Neural progenitor cell (in vitro differentiated cells): ENCODE data around the gene KIRREL3. TPM values are rescaled to one million over a fixed set of nuclear protein-coding genes. Genes with fewer than 3 reads are reported as not detected.

Experiments
- DNase-seq: peaks from one replicate; pipeline ENCODE4 v3.0.0-alpha.2; 2016; ENCODE audit warnings: low spot score
- H2AFZ ChIP-seq: fragments of 200-600 bp; sonication (generic); replicated peaks from 2 replicates; pipeline ENCODE4 v1.6.1; 2016; ENCODE audit warnings: antibody characterized with exemption
- H3F3A ChIP-seq: fragments of 200-600 bp; sonication (generic); 2 replicates; pipeline ENCODE4 v1.6.1; 2016; ENCODE audit warnings: antibody characterized with exemption, low read depth
- H3K27ac ChIP-seq: fragments of 200-600 bp; sonication (generic); 2 replicates; pipeline ENCODE4 v1.5.1; 2016; ENCODE audit warnings: mild to moderate bottlenecking
- H3K27me3 ChIP-seq: fragments of 200-600 bp; sonication (generic); 2 replicates; pipeline ENCODE4 v1.6.1; 2016; ENCODE audit warnings: mild to moderate bottlenecking, moderate library complexity
- H3K36me3 ChIP-seq: fragments of 200-600 bp; sonication (generic); 2 replicates; pipeline ENCODE4 v1.5.1; 2016
- H3K4me1 ChIP-seq: fragments of 200-600 bp; sonication (generic); 2 replicates; pipeline ENCODE4 v1.6.1; 2016; ENCODE audit warnings: mixed run types
- H3K4me2 ChIP-seq: fragments of 200-600 bp; sonication (generic); 2 replicates; pipeline ENCODE4 v1.6.1; 2016
- H3K4me3 ChIP-seq: fragments of 200-600 bp; sonication (generic); 2 replicates; pipeline ENCODE4 v1.5.1; 2016
- H3K79me2 ChIP-seq: fragments of 200-600 bp; sonication (generic); 2 replicates; pipeline ENCODE4 v1.6.1; 2016; ENCODE audit warnings: low read depth
- H3K9ac ChIP-seq: fragments of 200-600 bp; sonication (generic); 2 replicates; pipeline ENCODE4 v1.6.1; 2016
- H3K9me3 ChIP-seq: fragments of 200-600 bp; sonication (generic); 2 replicates; pipeline ENCODE4 v1.5.1; 2016; ENCODE audit warnings: low read depth
- H4K20me1 ChIP-seq: fragments of 200-600 bp; sonication (generic); 2 replicates; pipeline ENCODE4 v1.6.1; 2016; ENCODE audit warnings: low read depth
- H3K27ac Mint-ChIP-seq: 3 replicates; pipeline ENCODE4 v1.8.0; 2021; ENCODE audit warnings: mixed read lengths
- H3K27me3 Mint-ChIP-seq: 2 replicates; pipeline ENCODE4 v1.8.0; 2022; ENCODE audit warnings: low read depth, mild to moderate bottlenecking, inconsistent platforms, moderate library complexity, mixed read lengths; ENCODE audit not compliant: insufficient read depth
- H3K36me3 Mint-ChIP-seq: 3 replicates; pipeline ENCODE4 v1.8.0; 2021; ENCODE audit warnings: mixed read lengths
- H3K4me1 Mint-ChIP-seq: 3 replicates; pipeline ENCODE4 v1.8.0; 2021; ENCODE audit warnings: mixed read lengths
- H3K4me3 Mint-ChIP-seq: 3 replicates; pipeline ENCODE4 v1.8.0; 2021; ENCODE audit warnings: mild to moderate bottlenecking, moderate library complexity, mixed read lengths
- H3K9me3 Mint-ChIP-seq: 3 replicates; pipeline ENCODE4 v1.8.0; 2020; ENCODE audit warnings: mixed read lengths
- CTCF ChIP-seq: fragments of 200-600 bp; sonication (generic); IDR thresholded peaks from 2 replicates; pipeline ENCODE4 v1.5.1; 2017; ENCODE audit warnings: antibody characterized with exemption, mild to moderate bottlenecking
- EZH2 ChIP-seq: fragments of 200-600 bp; sonication (generic); IDR thresholded peaks from 2 replicates; pipeline ENCODE4 v1.6.1; 2017; ENCODE audit warnings: antibody characterized with exemption, mild to moderate bottlenecking, moderate library complexity
- EZH2phosphoT487 ChIP-seq: fragments of 200-600 bp; sonication (generic); IDR thresholded peaks from 2 replicates; pipeline ENCODE4 v1.6.1; 2017; ENCODE audit warnings: antibody characterized with exemption
- total RNA-seq: library from RNA; depleted of rRNA; stranded (reverse); fragments of >200 nt; gene quantifications from 2 replicates; pipeline ENCODE4 v1.2.3, GENCODE V29; 2015; ENCODE audit warnings: low replicate concordance

KIRREL3 gene
- total RNA-seq, 1 donor from 2014 or later: 1.1 TPM

GRCh38 chr11:127018683-127019279 is 18.2 kb upstream of the KIRREL3 start:
- Histone ChIP-seq H2AFZ (no peak overlapping the region), H3F3A (no peaks in the 10 kb centered on the region), H3K36me3 (no peaks in the 10 kb centered on the region), H3K4me1 (no peaks in the 10 kb centered on the region), H3K79me2 (no peaks in the 10 kb centered on the region), H3K4me3 (no peak overlapping the region), H3K9ac (no peak overlapping the region), H3K9me3 (no peaks in the 10 kb centered on the region), H3K27ac (no peak overlapping the region), H3K27me3 (no peaks in the 10 kb centered on the region), H3K4me2 (no peak overlapping the region), H4K20me1 (no peaks in the 10 kb centered on the region)
- Mint-ChIP-seq H3K4me1 (peaks cover 10% of the 10 kb centered on the region), H3K4me3 (no peak overlapping the region), H3K27me3 (peaks cover 2% of the 10 kb centered on the region), H3K36me3 (no peaks in the 10 kb centered on the region), H3K27ac (no peak overlapping the region), H3K9me3 (no peaks in the 10 kb centered on the region)
- TF ChIP-seq EZH2phosphoT487: no peak
- no peak for TF ChIP-seq CTCF
- no peak for TF ChIP-seq EZH2
- no peak for DNase-seq

DNA sequence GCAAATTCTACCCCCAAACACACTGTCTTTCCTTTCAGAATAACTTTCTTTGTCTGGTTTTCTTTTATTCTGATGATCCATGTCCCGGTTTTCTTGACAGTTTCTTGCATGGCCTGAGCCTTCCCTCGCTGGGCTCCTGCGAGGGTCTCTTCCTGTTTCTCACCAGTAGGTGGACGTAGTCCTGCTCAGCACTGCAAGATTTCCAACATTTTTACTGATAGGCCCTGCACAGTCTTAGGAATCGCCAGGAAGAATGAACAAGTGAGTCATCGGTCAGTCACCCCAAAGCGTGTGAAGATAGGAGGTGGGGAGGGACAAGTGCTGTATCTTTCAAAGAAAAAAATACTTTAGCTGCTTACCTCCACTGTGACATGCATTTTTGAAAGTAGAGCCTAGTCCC is 16.9 kb upstream of the KIRREL3 start:
- H3K79me2 ChIP-seq: no peaks in the 10 kb centered on the region
- no peaks in the 10 kb centered on the region for H3K36me3 ChIP-seq
- no peaks in the 10 kb centered on the region for H4K20me1 ChIP-seq
- no peaks in the 10 kb centered on the region for H3K27me3 ChIP-seq
- Mint-ChIP-seq H3K36me3 (no peaks in the 10 kb centered on the region), H3K9me3 (no peaks in the 10 kb centered on the region), H3K4me3 (peak overlapping the region; percentile 9), H3K27ac (peak overlapping the region; percentile 1), H3K4me1 (peaks cover 10% of the 10 kb centered on the region), H3K27me3 (peaks cover 2% of the 10 kb centered on the region)
- H3K9me3 ChIP-seq: no peaks in the 10 kb centered on the region
- no peak overlapping the region for H3K4me2 ChIP-seq
- no peak overlapping the region for H3K9ac ChIP-seq
- H3K27ac ChIP-seq: no peak overlapping the region
- no peaks in the 10 kb centered on the region for H3F3A ChIP-seq
- H3K4me3 ChIP-seq: no peak overlapping the region
- H3K4me1 ChIP-seq: no peaks in the 10 kb centered on the region
- H2AFZ ChIP-seq: no peak overlapping the region
- TF ChIP-seq CTCF (peak; percentile 67), EZH2phosphoT487 (no peak)
- peak; percentile 72 for DNase-seq

GRCh38 chr11:127013550-127013949 is 13.0 kb upstream of the KIRREL3 start:
- Histone ChIP-seq H3K36me3 (no peaks in the 10 kb centered on the region), H3K4me1 (no peaks in the 10 kb centered on the region), H4K20me1 (no peaks in the 10 kb centered on the region), H3K9ac (no peak overlapping the region), H3K9me3 (no peaks in the 10 kb centered on the region), H3F3A (no peaks in the 10 kb centered on the region), H3K4me2 (no peak overlapping the region), H3K27ac (no peak overlapping the region), H3K27me3 (no peaks in the 10 kb centered on the region), H3K79me2 (no peaks in the 10 kb centered on the region), H3K4me3 (no peak overlapping the region), H2AFZ (no peak overlapping the region)
- TF ChIP-seq EZH2phosphoT487 (no peak), CTCF (no peak), EZH2 (no peak)
- Mint-ChIP-seq H3K9me3 (no peaks in the 10 kb centered on the region), H3K27me3 (peaks cover 2% of the 10 kb centered on the region), H3K4me3 (no peak overlapping the region), H3K36me3 (no peaks in the 10 kb centered on the region), H3K4me1 (peaks cover 10% of the 10 kb centered on the region), H3K27ac (no peak overlapping the region)
- no peak for DNase-seq
